Vagina (tissue), 2 donors: ENCODE measurements around the gene DNM2.

ENCODE experiments used
- POLR2A ChIP-seq, 2 donors: fragments of 450-650 bp; IDR thresholded peaks; one replicate each; pipeline ENCODE4 v1.6.1; 2017; ENCODE audit warnings: antibody characterized with exemption in 2 of 2, mild to moderate bottlenecking in 2 of 2, moderate library complexity in 2 of 2
- POLR2AphosphoS5 ChIP-seq, 2 donors: sonication (generic); formaldehyde crosslinking; IDR thresholded peaks; one replicate each; pipeline ENCODE4 v1.9.0; 2017; ENCODE audit warnings: antibody characterized with exemption in 2 of 2, mild to moderate bottlenecking in 2 of 2, low read depth in 1 of 2; ENCODE audit not compliant: insufficient read depth in 1 of 2
- TF ChIP-seq, protein P1 (sequence below), 3 experiments: fragments of 450-650 bp in 2 of 3; fragments of 200-600 bp in 1 of 3; sonication (generic) in 1 of 3; IDR thresholded peaks; one replicate each; pipeline ENCODE4 v1.5.1; 2017 to 2019; ENCODE audit warnings: antibody characterized with exemption in 3 of 3, mild to moderate bottlenecking in 2 of 3, moderate library complexity in 2 of 3

GRCh38 chr19:10762656-10763055 lies 44.8 kb downstream of the DNM2 start:
- TF ChIP-seq POLR2AphosphoS5 (IDR thresholded peaks at IDR 0.05; ENCODE audit: insufficient read depth in 1 of 2, low read depth in 1 of 2) (no peak), POLR2A (IDR thresholded peaks at IDR 0.05) (no peak)
- TF ChIP-seq, protein P1, sequence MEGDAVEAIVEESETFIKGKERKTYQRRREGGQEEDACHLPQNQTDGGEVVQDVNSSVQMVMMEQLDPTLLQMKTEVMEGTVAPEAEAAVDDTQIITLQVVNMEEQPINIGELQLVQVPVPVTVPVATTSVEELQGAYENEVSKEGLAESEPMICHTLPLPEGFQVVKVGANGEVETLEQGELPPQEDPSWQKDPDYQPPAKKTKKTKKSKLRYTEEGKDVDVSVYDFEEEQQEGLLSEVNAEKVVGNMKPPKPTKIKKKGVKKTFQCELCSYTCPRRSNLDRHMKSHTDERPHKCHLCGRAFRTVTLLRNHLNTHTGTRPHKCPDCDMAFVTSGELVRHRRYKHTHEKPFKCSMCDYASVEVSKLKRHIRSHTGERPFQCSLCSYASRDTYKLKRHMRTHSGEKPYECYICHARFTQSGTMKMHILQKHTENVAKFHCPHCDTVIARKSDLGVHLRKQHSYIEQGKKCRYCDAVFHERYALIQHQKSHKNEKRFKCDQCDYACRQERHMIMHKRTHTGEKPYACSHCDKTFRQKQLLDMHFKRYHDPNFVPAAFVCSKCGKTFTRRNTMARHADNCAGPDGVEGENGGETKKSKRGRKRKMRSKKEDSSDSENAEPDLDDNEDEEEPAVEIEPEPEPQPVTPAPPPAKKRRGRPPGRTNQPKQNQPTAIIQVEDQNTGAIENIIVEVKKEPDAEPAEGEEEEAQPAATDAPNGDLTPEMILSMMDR (IDR thresholded peaks at IDR 0.05) = no peak
